Panc1 (cell line): ENCODE data around the gene NUAK2.

ENCODE experiments used
- CTCF ChIP-seq: fragments of 450-650 bp; IDR thresholded peaks from 2 replicates; pipeline ENCODE4 v1.5.1; 2017; ENCODE audit warnings: mild to moderate bottlenecking
- POLR2AphosphoS5 ChIP-seq: IDR thresholded peaks from 2 replicates; pipeline ENCODE4 v1.6.1; 2012; ENCODE audit warnings: mild to moderate bottlenecking, low read depth, low read length, moderate library complexity
- REST ChIP-seq, 2 experiments: IDR thresholded peaks; 2 replicates each; pipeline ENCODE4 v1.6.1; 2011 to 2012; ENCODE audit warnings: low read depth in 2 of 2, control low read depth in 1 of 2, low read length in 1 of 2, mild to moderate bottlenecking in 1 of 2, moderate library complexity in 1 of 2; ENCODE audit not compliant: insufficient read depth in 1 of 2

GRCh38 chr1:205329719-205330118, 8.2 kb upstream of the NUAK2 start:
- no peak for TF ChIP-seq CTCF
- TF ChIP-seq POLR2AphosphoS5 = no peak
- TF ChIP-seq REST (IDR thresholded peaks at IDR 0.05; ENCODE audit: insufficient read depth in 1 of 2, low read depth in 2 of 2, low read length in 1 of 2) = no peak
